CD14-positive monocyte (primary cell): ENCODE data around the gene ALAD. TPM values are rescaled to one million over a fixed set of nuclear protein-coding genes. Genes with fewer than 3 reads are reported as not detected.

Experiments
- DNase-seq, 3 donors: peaks; one replicate each; pipeline ENCODE4 v3.0.0-alpha.2; 2011 to 2022
- H2AFZ ChIP-seq: 2 replicates; pipeline ENCODE4 v1.6.0; 2012; ENCODE audit warnings: mild to moderate bottlenecking, low read depth, low read length, inconsistent platforms; ENCODE audit not compliant: insufficient read depth, poor library complexity, severe bottlenecking
- H3K27ac ChIP-seq, 2 donors: 1 replicate in 1 of 2; 2 replicates in 1 of 2; pipeline ENCODE4 v1.5.1; 2012 to 2013; ENCODE audit warnings: low read length in 2 of 2, control low read depth in 1 of 2, inconsistent platforms in 1 of 2, low read depth in 1 of 2, mild to moderate bottlenecking in 1 of 2
- H3K27me3 ChIP-seq, 2 donors: one replicate each; pipeline versions ENCODE4 v1.6.0 to v1.6.1; 2011 to 2013; ENCODE audit warnings: low read length in 2 of 2; ENCODE audit not compliant: control insufficient read depth in 2 of 2, insufficient read depth in 2 of 2
- H3K36me3 ChIP-seq, 2 donors: replicated peaks in 1 of 2; 1 replicate in 1 of 2; 2 replicates in 1 of 2; pipeline versions ENCODE4 v1.5.1 to v1.6.1; 2012 to 2013; ENCODE audit warnings: low read length in 2 of 2, control low read depth in 1 of 2, inconsistent platforms in 1 of 2, mild to moderate bottlenecking in 1 of 2; ENCODE audit not compliant: insufficient read depth in 2 of 2, control insufficient read depth in 1 of 2
- H3K4me1 ChIP-seq, 2 donors: 1 replicate in 1 of 2; 2 replicates in 1 of 2; pipeline versions ENCODE4 v1.5.1 to v1.6.1; 2012 to 2013; ENCODE audit warnings: low read length in 2 of 2, control low read depth in 1 of 2, inconsistent platforms in 1 of 2, mild to moderate bottlenecking in 1 of 2, moderate library complexity in 1 of 2; ENCODE audit not compliant: insufficient read depth in 2 of 2, control insufficient read depth in 1 of 2
- H3K4me2 ChIP-seq: replicated peaks from 2 replicates; pipeline ENCODE3; 2012; ENCODE audit warnings: low read length, moderate library complexity, mild to moderate bottlenecking; ENCODE audit not compliant: poor library complexity, severe bottlenecking; ENCODE audit errors: extremely low read depth
- H3K4me3 ChIP-seq, 3 experiments: fragments of 200-600 bp in 1 of 3; sonication (generic) in 1 of 3; replicated peaks in 1 of 3; 1 replicate in 2 of 3; 2 replicates in 1 of 3; pipeline ENCODE4 v1.5.1; 2011 to 2013; ENCODE audit warnings: low read length in 3 of 3, mild to moderate bottlenecking in 3 of 3, control low read depth in 2 of 3, low read depth in 2 of 3, inconsistent platforms in 1 of 3, moderate library complexity in 1 of 3
- H3K79me2 ChIP-seq: 2 replicates; pipeline ENCODE4 v1.6.0; 2012; ENCODE audit warnings: mild to moderate bottlenecking, control low read depth, inconsistent platforms, low read length, moderate library complexity; ENCODE audit not compliant: insufficient read depth
- H3K9ac ChIP-seq: 2 replicates; pipeline ENCODE4 v1.6.0; 2017; ENCODE audit warnings: low read length, mild to moderate bottlenecking; ENCODE audit not compliant: insufficient read depth, poor library complexity, severe bottlenecking
- H3K9me3 ChIP-seq, 2 donors: replicated peaks in 1 of 2; 1 replicate in 1 of 2; 2 replicates in 1 of 2; pipeline versions ENCODE4 v1.5.1 to v1.6.1; 2012 to 2013; ENCODE audit warnings: low read length in 2 of 2, control low read depth in 1 of 2; ENCODE audit not compliant: control insufficient read depth in 1 of 2, insufficient read depth in 1 of 2
- H4K20me1 ChIP-seq: 2 replicates; pipeline ENCODE4 v1.6.0; 2012; ENCODE audit warnings: mild to moderate bottlenecking, low read length, control low read depth, moderate library complexity; ENCODE audit not compliant: insufficient read depth
- H3K27ac Mint-ChIP-seq, 7 donors: one replicate each; pipeline ENCODE4 v1.8.0; 2020; ENCODE audit warnings: mild to moderate bottlenecking in 7 of 7, mixed read lengths in 7 of 7, moderate library complexity in 6 of 7, inconsistent platforms in 2 of 7
- H3K27me3 Mint-ChIP-seq, 3 donors: one replicate each; pipeline ENCODE4 v1.8.0; 2021 to 2022; ENCODE audit warnings: low read depth in 3 of 3, mild to moderate bottlenecking in 3 of 3, mixed read lengths in 3 of 3, moderate library complexity in 3 of 3, inconsistent platforms in 1 of 3
- H3K36me3 Mint-ChIP-seq, 2 donors: one replicate each; pipeline ENCODE4 v1.8.0; 2020; ENCODE audit warnings: mixed read lengths in 2 of 2, inconsistent platforms in 1 of 2, mild to moderate bottlenecking in 1 of 2
- H3K4me1 Mint-ChIP-seq: one replicate; pipeline ENCODE4 v1.8.0; 2020; ENCODE audit warnings: mild to moderate bottlenecking, mixed read lengths
- H3K4me3 Mint-ChIP-seq, 2 donors: one replicate each; pipeline ENCODE4 v1.8.0; 2020; ENCODE audit warnings: mild to moderate bottlenecking in 2 of 2, mixed read lengths in 2 of 2, moderate library complexity in 1 of 2
- H3K9me3 Mint-ChIP-seq, 7 donors: one replicate each; pipeline ENCODE4 v1.8.0; 2020 to 2022; ENCODE audit warnings: mixed read lengths in 7 of 7, mild to moderate bottlenecking in 6 of 7, moderate library complexity in 6 of 7, inconsistent platforms in 2 of 7
- WGBS: methylation state at CpG from one replicate; pipeline ENCODE4 v1.1.5; 2013; ENCODE audit warnings: missing lambda C conversion rate; ENCODE audit not compliant: insufficient coverage; 5-methylcytosine and 5-hydroxymethylcytosine counted together
- intact Hi-C, 2 donors: fragments of 100-400 bp; cut with micrococcal nuclease; formaldehyde crosslinking; loops; one replicate each; pipeline versions ENCODE4 v1.15.0 to v1.15.1; 2023
- polyA plus RNA-seq, 3 donors: library from polyadenylated mRNA; depleted of rRNA in 1 of 3; unstranded in 2 of 3; stranded (reverse) in 1 of 3; fragments of 300-500 nt in 2 of 3; fragments of >200 nt in 1 of 3; fragmentation: Illumina TruSeq in 2 of 3; gene quantifications; 1 replicate in 2 of 3; 2 replicates in 1 of 3; pipeline ENCODE4 v1.2.3, GENCODE V29; 2012 to 2021
- TF ChIP-seq, protein P1 (sequence below): fragments of 200-600 bp; IDR thresholded peaks from one replicate; pipeline ENCODE4 v1.8.0; 2022; ENCODE audit warnings: antibody characterized with exemption, mild to moderate bottlenecking

Gene ALAD
- polyA plus RNA-seq, 3 donors: 17.1 to 24.6 (median 20.9) TPM

DNA sequence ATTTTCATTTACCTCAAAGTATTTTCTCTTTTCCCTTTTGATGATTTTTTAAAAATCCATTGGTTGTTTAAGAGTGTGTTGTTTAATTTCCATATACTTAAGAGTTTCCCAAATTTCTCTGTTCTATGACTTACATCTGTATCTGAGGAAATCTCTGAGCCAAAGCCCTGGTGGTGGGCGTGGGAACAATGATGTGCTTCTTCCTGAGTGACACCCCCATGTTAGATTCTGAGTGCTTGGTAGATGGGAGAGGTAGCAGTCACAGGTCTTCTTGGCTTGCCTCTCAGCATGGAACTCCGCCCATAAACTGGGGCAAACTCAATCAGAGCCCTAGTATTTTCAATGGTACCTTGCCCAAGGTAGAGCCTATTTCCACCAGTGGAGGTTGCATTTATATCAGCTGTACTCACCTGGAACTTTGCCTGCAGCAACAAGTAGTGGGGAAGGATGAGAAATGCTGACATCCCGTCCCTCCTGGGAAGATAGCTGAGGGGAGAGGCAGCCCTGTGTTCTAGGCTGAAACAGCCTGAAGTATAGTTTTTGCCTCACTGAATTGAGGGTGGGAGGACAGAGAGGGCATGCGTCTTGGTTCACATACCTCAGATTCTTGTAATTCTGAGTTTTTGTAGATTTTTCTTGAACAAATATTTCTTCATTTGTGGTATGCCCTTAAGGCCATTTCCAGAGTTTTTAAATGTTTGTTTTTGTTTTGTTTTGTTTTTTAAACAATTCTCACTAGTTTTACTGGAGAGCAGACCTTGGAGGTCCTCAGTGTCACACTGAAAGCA lies 35.8 kb upstream of the ALAD start:
- H3K4me1 Mint-ChIP-seq: peaks cover 2% of the 10 kb centered on the region
- Histone ChIP-seq H3K36me3 (no peaks in the 10 kb centered on the region), H3K4me1 (no peaks in the 10 kb centered on the region), H3K4me3 (no peak overlapping the region), H3K9me3 (no peaks in the 10 kb centered on the region), H2AFZ (no peak overlapping the region), H3K4me2 (no peak overlapping the region), H3K79me2 (no peaks in the 10 kb centered on the region), H3K27ac (no peak overlapping the region), H3K9ac (no peak overlapping the region), H4K20me1 (no peaks in the 10 kb centered on the region), H3K27me3 (no peaks in the 10 kb centered on the region)
- H3K27me3 Mint-ChIP-seq: peaks cover 0 to 1% (median 0%) of the 10 kb centered on the region in 3 donors
- TF ChIP-seq, protein P1, sequence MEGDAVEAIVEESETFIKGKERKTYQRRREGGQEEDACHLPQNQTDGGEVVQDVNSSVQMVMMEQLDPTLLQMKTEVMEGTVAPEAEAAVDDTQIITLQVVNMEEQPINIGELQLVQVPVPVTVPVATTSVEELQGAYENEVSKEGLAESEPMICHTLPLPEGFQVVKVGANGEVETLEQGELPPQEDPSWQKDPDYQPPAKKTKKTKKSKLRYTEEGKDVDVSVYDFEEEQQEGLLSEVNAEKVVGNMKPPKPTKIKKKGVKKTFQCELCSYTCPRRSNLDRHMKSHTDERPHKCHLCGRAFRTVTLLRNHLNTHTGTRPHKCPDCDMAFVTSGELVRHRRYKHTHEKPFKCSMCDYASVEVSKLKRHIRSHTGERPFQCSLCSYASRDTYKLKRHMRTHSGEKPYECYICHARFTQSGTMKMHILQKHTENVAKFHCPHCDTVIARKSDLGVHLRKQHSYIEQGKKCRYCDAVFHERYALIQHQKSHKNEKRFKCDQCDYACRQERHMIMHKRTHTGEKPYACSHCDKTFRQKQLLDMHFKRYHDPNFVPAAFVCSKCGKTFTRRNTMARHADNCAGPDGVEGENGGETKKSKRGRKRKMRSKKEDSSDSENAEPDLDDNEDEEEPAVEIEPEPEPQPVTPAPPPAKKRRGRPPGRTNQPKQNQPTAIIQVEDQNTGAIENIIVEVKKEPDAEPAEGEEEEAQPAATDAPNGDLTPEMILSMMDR: no peak
- no CpG with 5 or more reads among the region's 4 CpGs for WGBS
- no peak overlapping the region for H3K4me3 Mint-ChIP-seq
- intact Hi-C loops: no loop called here
- DNase-seq: no peak
- peaks cover 0 to 2% (median 0%) of the 10 kb centered on the region in 7 donors for H3K9me3 Mint-ChIP-seq
- no peak overlapping the region for H3K27ac Mint-ChIP-seq
- H3K36me3 Mint-ChIP-seq: no peaks in the 10 kb centered on the region

DNA sequence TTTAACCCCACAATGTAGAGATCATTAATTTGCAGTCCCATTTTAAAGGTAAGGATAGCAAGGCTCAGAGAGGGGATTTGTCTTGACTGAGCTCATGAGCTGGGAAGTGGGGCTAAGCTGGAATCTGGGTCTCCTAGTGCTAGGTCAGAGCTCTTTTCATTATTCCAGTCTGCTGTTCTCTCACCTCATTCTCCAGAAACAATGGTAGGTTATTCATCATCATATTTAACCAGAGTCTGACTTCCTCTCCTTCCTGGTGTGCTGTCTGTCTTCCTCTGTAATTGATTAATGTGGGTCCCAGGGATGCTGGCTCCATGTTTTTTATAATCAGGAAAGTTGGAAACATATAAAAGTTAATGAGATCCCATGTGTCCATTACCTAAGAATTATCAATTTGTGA lies 30.1 kb upstream of the ALAD start:
- H3K79me2 ChIP-seq: no peaks in the 10 kb centered on the region
- Mint-ChIP-seq H3K36me3 (no peaks in the 10 kb centered on the region), H3K4me3 (no peak overlapping the region), H3K27ac (no peak overlapping the region), H3K27me3 (peaks cover 0 to 3% (median 0%) of the 10 kb centered on the region in 3 donors), H3K4me1 (peaks cover 9% of the 10 kb centered on the region), H3K9me3 (peaks cover 0 to 2% (median 0%) of the 10 kb centered on the region in 7 donors)
- no peak overlapping the region for H3K9ac ChIP-seq
- H3K9me3 ChIP-seq: no peaks in the 10 kb centered on the region
- no peak overlapping the region for H3K4me2 ChIP-seq
- no peak overlapping the region for H2AFZ ChIP-seq
- no peaks in the 10 kb centered on the region for H3K36me3 ChIP-seq
- DNase-seq: no peak
- no peaks in the 10 kb centered on the region for H3K27me3 ChIP-seq
- intact Hi-C loops: no loop called here
- H3K4me3 ChIP-seq: no peak overlapping the region
- H3K27ac ChIP-seq: no peak overlapping the region
- H3K4me1 ChIP-seq: peaks cover 0 to 8% of the 10 kb centered on the region in 2 donors
- TF ChIP-seq, protein P1: no peak
- no peaks in the 10 kb centered on the region for H4K20me1 ChIP-seq
